ENCODE data around the gene AFDN.

AFDN gene

GRCh38 chr6:168009331-168009730 is 182.6 kb downstream of the AFDN start:
- no peak for DNase-seq

- DNase-seq = no peak
These were observed 184.6 kb downstream of the AFDN start for GRCh38 chr6:168011291-168011690.

GRCh38 chr6:168012431-168013249 is 185.9 kb downstream of the AFDN start:
- no peak for DNase-seq

GRCh38 chr6:168013250-168013915 is 186.7 kb downstream of the AFDN start:
- DNase-seq = no peak

GRCh38 chr6:168014428-168014827 is 187.7 kb downstream of the AFDN start:
- DNase-seq = no peak

- DNase-seq = no peak
These were observed 188.3 kb downstream of the AFDN start for GRCh38 chr6:168015009-168015408.

GRCh38 chr6:168015482-168016175 is 188.9 kb downstream of the AFDN start:
- no peak for DNase-seq

- no peak for DNase-seq
These were observed 189.5 kb downstream of the AFDN start for GRCh38 chr6:168016176-168016620.

DNA sequence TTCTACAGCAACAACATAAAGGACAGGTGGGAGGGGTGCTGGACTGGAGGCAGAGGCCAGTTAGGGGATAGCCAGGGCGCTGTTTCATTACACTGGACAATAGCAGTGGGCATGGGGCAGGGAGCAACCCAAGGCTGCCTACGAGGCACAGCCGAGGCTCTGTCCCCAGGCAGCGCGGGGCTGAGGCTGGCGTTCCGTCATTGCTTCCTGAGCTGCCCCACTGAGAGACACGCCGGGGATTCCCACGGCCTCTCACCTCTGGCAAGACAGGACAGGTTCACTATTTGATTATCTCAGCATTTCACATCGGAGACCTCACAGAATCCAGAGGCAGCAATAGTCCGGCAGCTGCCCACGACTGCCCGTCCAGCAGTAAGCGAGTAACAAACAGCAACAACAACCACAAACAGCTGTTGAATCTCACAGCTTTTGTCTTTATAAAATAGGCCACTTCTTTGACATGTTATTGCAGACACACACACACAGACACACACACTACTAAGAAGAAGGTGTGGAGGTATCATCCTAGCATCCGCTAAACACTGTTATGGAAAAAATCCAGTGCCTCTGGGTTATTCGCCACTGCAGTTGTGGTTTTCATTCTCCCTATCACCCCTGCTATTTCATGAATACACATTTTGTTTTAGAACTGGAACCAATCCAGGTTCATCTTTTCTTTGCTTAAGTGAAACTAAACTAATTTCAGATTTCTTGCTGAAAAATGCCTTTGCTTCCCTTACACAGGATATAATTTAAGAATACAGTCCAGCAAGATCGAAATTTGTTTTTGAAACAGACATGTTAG is 190.2 kb downstream of the AFDN start:
- DNase-seq = no peak

GRCh38 chr6:168017629-168018028 is 190.9 kb downstream of the AFDN start:
- no peak for DNase-seq

GRCh38 chr6:168018664-168019063 is 192.0 kb downstream of the AFDN start:
- no peak for DNase-seq

DNA sequence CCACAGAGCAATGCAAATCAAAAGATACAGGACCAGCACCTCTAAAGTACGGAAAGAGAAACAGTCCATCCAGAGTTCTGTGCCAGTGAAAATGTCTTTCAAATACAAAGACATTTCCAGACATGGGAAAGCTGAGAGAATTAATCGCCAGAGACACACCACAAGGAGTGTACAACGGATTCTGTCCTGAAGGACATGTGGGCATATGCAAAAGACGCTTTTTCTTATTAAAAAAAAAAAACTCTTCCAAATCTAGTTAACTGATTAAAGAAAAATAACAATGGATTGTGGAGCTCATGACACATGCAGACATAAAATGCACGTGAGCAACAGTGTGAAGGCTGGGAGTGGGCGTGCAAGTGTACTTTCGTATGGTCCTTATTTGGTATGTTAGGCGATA is 193.5 kb downstream of the AFDN start:
- no peak for DNase-seq

DNA sequence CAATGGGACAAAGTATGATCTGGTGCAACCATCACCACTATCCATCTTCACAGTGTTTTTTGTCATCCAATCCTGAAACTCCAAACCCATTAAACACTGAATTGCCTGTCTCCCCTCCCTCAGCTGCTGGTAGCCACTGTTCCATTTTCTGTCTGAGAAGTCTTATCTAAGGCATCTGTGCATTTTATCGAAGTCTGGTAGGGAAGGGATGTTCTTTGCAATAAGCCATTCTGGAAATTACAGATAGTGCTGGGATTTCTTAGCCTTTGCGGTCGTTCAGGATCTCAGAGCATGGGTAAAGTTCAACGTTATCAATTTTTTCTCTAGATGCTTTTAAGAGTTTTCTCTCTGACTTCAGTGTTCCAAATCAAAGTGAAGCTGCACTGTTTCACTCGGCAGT is 194.9 kb downstream of the AFDN start:
- DNase-seq = no peak
